ENCODE results near the gene PAPSS1.

DNA sequence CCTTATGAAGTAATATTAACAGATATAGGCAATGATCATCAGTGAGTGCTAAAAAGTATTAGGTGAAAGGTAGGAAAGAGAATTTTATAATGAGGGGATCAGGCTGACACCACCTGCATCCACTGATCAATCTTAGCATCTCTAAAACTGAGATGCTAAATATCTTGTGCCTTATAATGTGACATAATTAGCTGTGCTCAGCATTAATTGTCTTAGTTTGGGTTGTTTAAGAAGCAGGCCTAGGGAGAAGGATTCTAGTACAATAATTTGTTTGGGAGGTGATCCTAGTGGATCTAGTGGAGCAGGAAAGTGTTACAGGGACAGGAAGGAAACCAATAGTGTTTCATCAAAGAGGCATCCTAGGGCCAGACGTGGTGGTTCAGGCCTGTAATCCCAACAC is 22.2 kb upstream of the PAPSS1 start:
- TF ChIP-seq, protein P1, sequence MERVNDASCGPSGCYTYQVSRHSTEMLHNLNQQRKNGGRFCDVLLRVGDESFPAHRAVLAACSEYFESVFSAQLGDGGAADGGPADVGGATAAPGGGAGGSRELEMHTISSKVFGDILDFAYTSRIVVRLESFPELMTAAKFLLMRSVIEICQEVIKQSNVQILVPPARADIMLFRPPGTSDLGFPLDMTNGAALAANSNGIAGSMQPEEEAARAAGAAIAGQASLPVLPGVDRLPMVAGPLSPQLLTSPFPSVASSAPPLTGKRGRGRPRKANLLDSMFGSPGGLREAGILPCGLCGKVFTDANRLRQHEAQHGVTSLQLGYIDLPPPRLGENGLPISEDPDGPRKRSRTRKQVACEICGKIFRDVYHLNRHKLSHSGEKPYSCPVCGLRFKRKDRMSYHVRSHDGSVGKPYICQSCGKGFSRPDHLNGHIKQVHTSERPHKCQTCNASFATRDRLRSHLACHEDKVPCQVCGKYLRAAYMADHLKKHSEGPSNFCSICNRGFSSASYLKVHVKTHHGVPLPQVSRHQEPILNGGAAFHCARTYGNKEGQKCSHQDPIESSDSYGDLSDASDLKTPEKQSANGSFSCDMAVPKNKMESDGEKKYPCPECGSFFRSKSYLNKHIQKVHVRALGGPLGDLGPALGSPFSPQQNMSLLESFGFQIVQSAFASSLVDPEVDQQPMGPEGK (CRISPR knock-in tag; IDR thresholded peaks at IDR 0.05; ENCODE audit: borderline replicate concordance): no peak
- TF ChIP-seq GABPA (tag; conservative IDR thresholded peaks at IDR 0.05; ENCODE audit: low read depth): no peak
- no peak for TF ChIP-seq FOXJ3 (CRISPR knock-in tag; IDR thresholded peaks at IDR 0.05)
- TF ChIP-seq POLR2AphosphoS5 (IDR thresholded peaks at IDR 0.05; ENCODE audit: control insufficient read depth, insufficient read depth, low read depth, low read length): no peak
- no peak for TF ChIP-seq MYC (IDR thresholded peaks at IDR 0.05; ENCODE audit: low read depth, low read length)
- no peak for TF ChIP-seq MYC (CRISPR knock-in tag; IDR thresholded peaks at IDR 0.05; ENCODE audit: borderline replicate concordance, low read depth)
- TF ChIP-seq ZNF354B (CRISPR knock-in tag; IDR thresholded peaks at IDR 0.05): no peak

Data from K562 (cell line).